Neural progenitor cell (in vitro differentiated cells): ENCODE data around the gene WNK1.
"Not testable (repeated sequence)": the region's sequence is repeated elsewhere in the genome, so short reads cannot be mapped to it uniquely, and the experiment has no call there.

Experiments used
- EZH2 ChIP-seq: fragments of 200-600 bp; sonication (generic); IDR thresholded peaks from 2 replicates; pipeline ENCODE4 v1.6.1; 2017; ENCODE audit warnings: antibody characterized with exemption, mild to moderate bottlenecking, moderate library complexity
- EZH2phosphoT487 ChIP-seq: fragments of 200-600 bp; sonication (generic); IDR thresholded peaks from 2 replicates; pipeline ENCODE4 v1.6.1; 2017; ENCODE audit warnings: antibody characterized with exemption
- TF ChIP-seq, protein P1 (sequence below): fragments of 200-600 bp; sonication (generic); IDR thresholded peaks from 2 replicates; pipeline ENCODE4 v1.5.1; 2017; ENCODE audit warnings: antibody characterized with exemption, mild to moderate bottlenecking

DNA sequence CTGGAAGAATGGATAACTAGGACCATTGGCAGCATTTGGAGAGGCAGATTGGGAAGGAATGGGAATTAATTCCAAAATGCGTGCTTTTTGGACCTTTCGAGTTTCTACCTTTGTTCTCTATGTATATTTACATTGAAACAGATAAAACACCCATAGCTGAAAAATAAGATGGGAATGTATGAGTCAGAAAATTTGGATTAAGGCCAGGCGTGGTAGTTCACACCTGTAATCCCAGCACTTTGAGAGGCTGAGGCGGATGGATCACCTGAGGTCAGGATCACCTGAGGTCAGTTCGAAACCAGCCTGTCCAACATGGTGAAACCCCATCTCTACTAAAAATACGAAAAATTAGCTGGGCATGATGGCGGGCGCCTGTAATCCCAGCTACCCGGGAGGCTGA lies 65.1 kb downstream of the WNK1 start:
- TF ChIP-seq, protein P1, sequence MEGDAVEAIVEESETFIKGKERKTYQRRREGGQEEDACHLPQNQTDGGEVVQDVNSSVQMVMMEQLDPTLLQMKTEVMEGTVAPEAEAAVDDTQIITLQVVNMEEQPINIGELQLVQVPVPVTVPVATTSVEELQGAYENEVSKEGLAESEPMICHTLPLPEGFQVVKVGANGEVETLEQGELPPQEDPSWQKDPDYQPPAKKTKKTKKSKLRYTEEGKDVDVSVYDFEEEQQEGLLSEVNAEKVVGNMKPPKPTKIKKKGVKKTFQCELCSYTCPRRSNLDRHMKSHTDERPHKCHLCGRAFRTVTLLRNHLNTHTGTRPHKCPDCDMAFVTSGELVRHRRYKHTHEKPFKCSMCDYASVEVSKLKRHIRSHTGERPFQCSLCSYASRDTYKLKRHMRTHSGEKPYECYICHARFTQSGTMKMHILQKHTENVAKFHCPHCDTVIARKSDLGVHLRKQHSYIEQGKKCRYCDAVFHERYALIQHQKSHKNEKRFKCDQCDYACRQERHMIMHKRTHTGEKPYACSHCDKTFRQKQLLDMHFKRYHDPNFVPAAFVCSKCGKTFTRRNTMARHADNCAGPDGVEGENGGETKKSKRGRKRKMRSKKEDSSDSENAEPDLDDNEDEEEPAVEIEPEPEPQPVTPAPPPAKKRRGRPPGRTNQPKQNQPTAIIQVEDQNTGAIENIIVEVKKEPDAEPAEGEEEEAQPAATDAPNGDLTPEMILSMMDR, result not testable (repeated sequence)
- not testable (repeated sequence) for TF ChIP-seq EZH2, EZH2phosphoT487
